Amygdala (tissue), 56 donors: Measurements from ENCODE around the gene HS3ST5.

Experiments
- DNase-seq, 56 donors: peaks; one replicate each; lab custom pipeline; 2025; lab: John Stamatoyannopoulos, UW

Gene HS3ST5

DNA sequence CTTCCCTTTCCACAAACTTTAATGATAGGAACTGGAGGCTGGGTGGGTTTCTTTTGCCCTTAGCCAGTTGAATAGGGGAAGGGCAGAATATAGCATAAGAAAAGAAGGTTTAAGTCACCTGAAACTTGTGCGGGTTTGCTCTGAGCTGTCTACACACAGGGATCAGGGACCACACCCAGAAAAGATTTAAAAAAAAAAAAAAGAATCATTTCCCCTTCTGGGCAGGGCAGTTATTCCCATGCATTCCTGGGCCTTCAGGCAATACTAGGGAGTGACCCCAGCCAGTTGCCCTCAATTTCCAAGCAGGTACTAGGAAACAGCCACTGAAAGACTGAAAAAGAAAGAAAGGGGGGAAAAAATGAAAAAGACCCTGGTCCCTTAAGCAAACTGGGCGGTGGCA is 332.3 kb downstream of the HS3ST5 start:
- DNase-seq, result no peak

DNA sequence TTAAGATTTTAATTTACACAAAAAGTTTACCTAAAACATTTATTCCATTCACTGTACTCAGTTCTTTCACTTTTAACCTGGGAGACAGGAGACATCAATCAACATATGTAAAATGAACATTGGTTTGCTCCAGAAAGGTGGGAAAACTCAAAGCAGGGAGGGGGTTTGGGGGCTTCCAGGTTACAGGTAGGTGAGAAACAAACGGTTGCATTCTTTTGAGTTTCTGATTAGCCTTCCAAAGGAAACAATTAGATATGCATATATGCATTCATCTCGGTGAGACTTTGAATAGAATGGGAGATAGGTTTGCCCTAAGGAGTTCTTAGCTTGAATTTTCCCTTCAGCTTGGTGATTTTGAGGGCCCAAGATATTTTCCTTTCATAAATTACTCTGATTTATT is 333.6 kb downstream of the HS3ST5 start:
- DNase-seq, result no peak

- DNase-seq, result no peak
Measured at GRCh38 chr6:114008331-114008730, 334.5 kb downstream of the HS3ST5 start.

- DNase-seq, result no peak
Measured at GRCh38 chr6:114007516-114007915, 335.3 kb downstream of the HS3ST5 start.
